Effector memory CD4-positive, alpha-beta T cell (primary cell): ENCODE results near the gene CLSTN1.
"Not testable (repeated sequence)": the region's sequence is repeated elsewhere in the genome, so short reads cannot be mapped to it uniquely, and the experiment has no call there.

Experiments
- DNase-seq, 3 donors: peaks; one replicate each; pipeline ENCODE4 v3.0.0-alpha.2; 2020
- H3K27ac ChIP-seq: 2 replicates; pipeline ENCODE4 v1.7.0; 2013; ENCODE audit warnings: mild to moderate bottlenecking, low read length, moderate library complexity; ENCODE audit not compliant: insufficient read depth, poor library complexity, severe bottlenecking
- H3K27me3 ChIP-seq: replicated peaks from 2 replicates; pipeline ENCODE4 v1.7.0; 2013; ENCODE audit warnings: mild to moderate bottlenecking, low read length; ENCODE audit not compliant: insufficient read depth, control insufficient read depth, poor library complexity, severe bottlenecking
- H3K36me3 ChIP-seq: 2 replicates; pipeline ENCODE4 v1.7.0; 2013; ENCODE audit warnings: mild to moderate bottlenecking, low read length, moderate library complexity; ENCODE audit not compliant: control insufficient read depth, insufficient read depth
- H3K4me1 ChIP-seq: 2 replicates; pipeline ENCODE4 v1.7.0; 2013; ENCODE audit warnings: low read length, mild to moderate bottlenecking; ENCODE audit not compliant: control insufficient read depth, insufficient read depth, poor library complexity, severe bottlenecking
- H3K4me3 ChIP-seq: 2 replicates; pipeline ENCODE4 v1.7.0; 2013; ENCODE audit warnings: low read length, low read depth, mild to moderate bottlenecking; ENCODE audit not compliant: insufficient read depth, poor library complexity, severe bottlenecking
- H3K9me3 ChIP-seq: 2 replicates; pipeline ENCODE4 v1.7.0; 2013; ENCODE audit warnings: mild to moderate bottlenecking, low read length, moderate library complexity; ENCODE audit not compliant: control insufficient read depth

Gene CLSTN1

GRCh38 chr1:9805006-9805508, 18.7 kb downstream of the CLSTN1 start:
- Histone ChIP-seq H3K27ac (no peak overlapping the region), H3K4me3 (no peak overlapping the region), H3K27me3 (no peaks in the 10 kb centered on the region), H3K36me3 (no peaks in the 10 kb centered on the region), H3K9me3 (no peaks in the 10 kb centered on the region), H3K4me1 (peaks cover 4% of the 10 kb centered on the region)
- no peak for DNase-seq

GRCh38 chr1:9803003-9803918, 20.5 kb downstream of the CLSTN1 start:
- H3K27me3 ChIP-seq, H3K4me3 ChIP-seq, H3K36me3 ChIP-seq, DNase-seq, H3K27ac ChIP-seq, H3K9me3 ChIP-seq: not testable (repeated sequence)
- peaks cover 13% of the 10 kb centered on the region for H3K4me1 ChIP-seq

- Histone ChIP-seq H3K4me1 (peaks cover 23% of the 10 kb centered on the region), H3K9me3 (no peaks in the 10 kb centered on the region), H3K36me3 (no peaks in the 10 kb centered on the region), H3K4me3 (no peak overlapping the region), H3K27me3 (no peaks in the 10 kb centered on the region), H3K27ac (no peak overlapping the region)
- no peak for DNase-seq
Observed at GRCh38 chr1:9801909-9802308, 21.9 kb downstream of the CLSTN1 start.

- H3K27ac ChIP-seq = no peak overlapping the region
- DNase-seq = no peak
- no peaks in the 10 kb centered on the region for H3K27me3 ChIP-seq
- H3K4me1 ChIP-seq = peaks cover 19% of the 10 kb centered on the region
- H3K36me3 ChIP-seq = no peaks in the 10 kb centered on the region
- H3K4me3 ChIP-seq = peak overlapping the region; percentile 22
- H3K9me3 ChIP-seq = no peaks in the 10 kb centered on the region
Observed at GRCh38 chr1:9798236-9799130, 25.3 kb downstream of the CLSTN1 start.

GRCh38 chr1:9797049-9797448, 26.7 kb downstream of the CLSTN1 start:
- peaks cover 19% of the 10 kb centered on the region for H3K4me1 ChIP-seq
- no peak for DNase-seq
- no peak overlapping the region for H3K4me3 ChIP-seq
- H3K27me3 ChIP-seq = no peaks in the 10 kb centered on the region
- H3K27ac ChIP-seq = no peak overlapping the region
- H3K36me3 ChIP-seq = no peaks in the 10 kb centered on the region
- no peaks in the 10 kb centered on the region for H3K9me3 ChIP-seq

GRCh38 chr1:9794081-9794480, 29.7 kb downstream of the CLSTN1 start:
- no peak overlapping the region for H3K27ac ChIP-seq
- peaks cover 18% of the 10 kb centered on the region for H3K4me1 ChIP-seq
- no peaks in the 10 kb centered on the region for H3K27me3 ChIP-seq
- no peaks in the 10 kb centered on the region for H3K36me3 ChIP-seq
- H3K4me3 ChIP-seq = no peak overlapping the region
- no peaks in the 10 kb centered on the region for H3K9me3 ChIP-seq
- DNase-seq = no peak

GRCh38 chr1:9793291-9793690, 30.5 kb downstream of the CLSTN1 start:
- DNase-seq = no peak
- no peaks in the 10 kb centered on the region for H3K36me3 ChIP-seq
- no peaks in the 10 kb centered on the region for H3K27me3 ChIP-seq
- peaks cover 10% of the 10 kb centered on the region for H3K4me1 ChIP-seq
- H3K4me3 ChIP-seq = no peak overlapping the region
- no peak overlapping the region for H3K27ac ChIP-seq
- no peaks in the 10 kb centered on the region for H3K9me3 ChIP-seq

GRCh38 chr1:9792156-9793042, 31.4 kb downstream of the CLSTN1 start:
- Histone ChIP-seq H3K4me1 (peaks cover 6% of the 10 kb centered on the region), H3K27ac (no peak overlapping the region), H3K9me3 (no peaks in the 10 kb centered on the region), H3K27me3 (no peaks in the 10 kb centered on the region), H3K36me3 (no peaks in the 10 kb centered on the region), H3K4me3 (no peak overlapping the region)
- no peak for DNase-seq

- not testable (repeated sequence) for H3K4me1 ChIP-seq
Observed at GRCh38 chr1:9789700-9790099, 34.1 kb downstream of the CLSTN1 start.

More at GRCh38 chr1:9789700-9790099, 34.1 kb downstream of the CLSTN1 start:
- H3K4me3 ChIP-seq, H3K27me3 ChIP-seq, H3K36me3 ChIP-seq, H3K27ac ChIP-seq, H3K9me3 ChIP-seq, DNase-seq: not testable (repeated sequence)
